C1 segment of cervical spinal cord (tissue), 14 donors: Measurements from ENCODE around the gene TMEM170A.
"Not testable (repeated sequence)": the region's sequence is repeated elsewhere in the genome, so short reads cannot be mapped to it uniquely, and the experiment has no call there.

Source experiments
- DNase-seq, 14 donors: peaks; one replicate each; lab custom pipeline; 2025; lab: John Stamatoyannopoulos, UW

TMEM170A gene

GRCh38 chr16:75456971-75457370, 7.5 kb downstream of the TMEM170A start:
- DNase-seq: no peak

- DNase-seq: not testable (repeated sequence)
Observed at GRCh38 chr16:75456486-75456885, 8.0 kb downstream of the TMEM170A start.

GRCh38 chr16:75455677-75456076, 8.8 kb downstream of the TMEM170A start:
- no peak for DNase-seq

- DNase-seq: no peak
Observed at GRCh38 chr16:75452464-75453190, 11.9 kb downstream of the TMEM170A start.

GRCh38 chr16:75446416-75446815, 18.1 kb downstream of the TMEM170A start:
- DNase-seq: no peak

- DNase-seq: no peak
Observed at GRCh38 chr16:75445298-75445697, 19.2 kb downstream of the TMEM170A start.

GRCh38 chr16:75443298-75443697, 21.2 kb downstream of the TMEM170A start:
- no peak for DNase-seq

- DNase-seq: peak in 12 of 14 donors; percentile 27 to 95 (median 85)
Observed at GRCh38 chr16:75433732-75434413, 30.6 kb downstream of the TMEM170A start.

GRCh38 chr16:75432828-75433731, 31.4 kb downstream of the TMEM170A start, which contains the start of gene CFDP1:
CFDP1 (minus strand) TSS chr16:75433503; CDS start chr16:75433352, 151 bp downstream.
- peak; percentile 51 to 95 (median 92) for DNase-seq

GRCh38 chr16:75429621-75430403, 34.7 kb downstream of the TMEM170A start:
- no peak for DNase-seq

GRCh38 chr16:75426524-75426923, 38.0 kb downstream of the TMEM170A start:
- DNase-seq: not testable (repeated sequence)

GRCh38 chr16:75424105-75424762, 40.3 kb downstream of the TMEM170A start:
- not testable (repeated sequence) for DNase-seq

- DNase-seq: no peak
Observed at GRCh38 chr16:75423723-75424104, 40.8 kb downstream of the TMEM170A start.

GRCh38 chr16:75421820-75422126, 42.7 kb downstream of the TMEM170A start:
- DNase-seq: no peak

GRCh38 chr16:75420987-75421819, 43.3 kb downstream of the TMEM170A start:
- DNase-seq: peak in 5 of 14 donors; percentile 2 to 15 (median 11)

GRCh38 chr16:75416904-75417565, 47.5 kb downstream of the TMEM170A start:
- no peak for DNase-seq

GRCh38 chr16:75415169-75415905, 49.2 kb downstream of the TMEM170A start:
- DNase-seq: no peak

- no peak for DNase-seq
Observed at GRCh38 chr16:75413951-75414350, 50.5 kb downstream of the TMEM170A start.

GRCh38 chr16:75406943-75407342, 57.5 kb downstream of the TMEM170A start:
- no peak for DNase-seq
